Measurements from ENCODE around the gene VSTM4. TPM values are rescaled to one million over a fixed set of nuclear protein-coding genes. Genes with fewer than 3 reads are reported as not detected.

VSTM4 gene
- polyA plus RNA-seq, 1 of the 3 experiments (the other 2 are of a cell fraction) = 0.39 TPM

DNA sequence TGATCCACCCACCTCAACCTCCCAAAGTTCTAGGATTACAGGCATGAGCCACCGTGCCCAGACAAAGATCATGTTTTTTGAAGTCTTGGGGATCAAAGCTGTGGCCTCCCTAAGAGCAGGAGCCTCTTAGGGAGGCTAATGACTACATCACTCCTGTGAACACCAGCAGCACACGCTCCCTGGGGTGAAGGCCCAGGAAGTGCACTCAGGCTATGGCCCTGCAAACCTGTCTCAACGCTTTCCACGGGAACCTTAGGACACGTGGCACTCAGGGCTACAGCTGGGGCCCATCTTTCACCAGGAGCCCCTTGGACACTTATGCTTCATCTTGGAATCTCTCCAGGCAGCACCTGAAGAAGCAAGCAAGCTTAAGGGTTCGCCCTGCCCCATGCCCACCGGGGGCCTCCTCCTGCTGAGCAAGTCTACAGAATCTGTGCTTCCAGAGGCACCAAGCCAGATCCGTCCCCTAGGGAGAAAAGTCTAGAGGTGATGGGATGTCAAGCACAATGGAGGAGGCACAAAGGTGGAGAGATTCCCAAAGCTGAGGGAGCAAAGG is 18.4 kb downstream of the VSTM4 start:
- Histone ChIP-seq H3K79me2 (ENCODE audit: insufficient read depth) (no peaks in the 10 kb centered on the region), H3F3A (replicated peaks; ENCODE audit: insufficient read depth) (no peaks in the 10 kb centered on the region), H3K4me2 (no peak overlapping the region), H3K4me3 (ENCODE audit: low read depth in 2 of 2, low read length in 1 of 2) (no peak overlapping the region), H3K9me3 (no peaks in the 10 kb centered on the region), H3K27ac (ENCODE audit: low read depth in 2 of 2, low read length in 1 of 2) (no peak overlapping the region), H4K20me1 (ENCODE audit: insufficient read depth) (no peaks in the 10 kb centered on the region), H3K4me1 (ENCODE audit: control insufficient read depth in 1 of 2, insufficient read depth in 2 of 2, low read depth in 1 of 2, low read length in 1 of 2) (no peaks in the 10 kb centered on the region), H2AFZ (ENCODE audit: low read depth) (no peak overlapping the region), H3K9me2 (no peaks in the 10 kb centered on the region), H3K27me3 (ENCODE audit: insufficient read depth) (no peaks in the 10 kb centered on the region), H3K36me3 (replicated peaks in 1 of 2; ENCODE audit: control insufficient read depth in 1 of 2, insufficient read depth in 2 of 2, low read length in 1 of 2) (no peaks in the 10 kb centered on the region), H3K9ac (no peak overlapping the region)
- TF ChIP-seq ELF1 (IDR thresholded peaks at IDR 0.05) (no peak), NFIC (IDR thresholded peaks at IDR 0.05; ENCODE audit: borderline replicate concordance) (no peak), MXI1 (IDR thresholded peaks at IDR 0.05; ENCODE audit: low read depth, low read length) (no peak), FOXM1 (IDR thresholded peaks at IDR 0.05; ENCODE audit: low read depth) (no peak), RXRA (IDR thresholded peaks at IDR 0.05; ENCODE audit: borderline replicate concordance, low read depth) (no peak), GABPA (IDR thresholded peaks at IDR 0.05; ENCODE audit: low read depth) (no peak), GATA2 (CRISPR knock-in tag; IDR thresholded peaks at IDR 0.05) (no peak), YY1 (IDR thresholded peaks at IDR 0.05; ENCODE audit: low read depth) (no peak), EZH2phosphoT487 (IDR thresholded peaks at IDR 0.05; ENCODE audit: borderline replicate concordance, low read depth) (no peak), RAD21 (IDR thresholded peaks at IDR 0.05; ENCODE audit: low read length) (no peak), NRF1 (IDR thresholded peaks at IDR 0.05; ENCODE audit: low read depth, low read length) (no peak), CHD2 (IDR thresholded peaks at IDR 0.05; ENCODE audit: low read length, partially characterized antibody) (no peak), RFX5 (IDR thresholded peaks at IDR 0.05; ENCODE audit: low read length) (no peak)
- TF ChIP-seq, protein P1, sequence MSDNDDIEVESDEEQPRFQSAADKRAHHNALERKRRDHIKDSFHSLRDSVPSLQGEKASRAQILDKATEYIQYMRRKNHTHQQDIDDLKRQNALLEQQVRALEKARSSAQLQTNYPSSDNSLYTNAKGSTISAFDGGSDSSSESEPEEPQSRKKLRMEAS (IDR thresholded peaks at IDR 0.05; ENCODE audit: low read depth) = no peak
- TF ChIP-seq, protein P2, sequence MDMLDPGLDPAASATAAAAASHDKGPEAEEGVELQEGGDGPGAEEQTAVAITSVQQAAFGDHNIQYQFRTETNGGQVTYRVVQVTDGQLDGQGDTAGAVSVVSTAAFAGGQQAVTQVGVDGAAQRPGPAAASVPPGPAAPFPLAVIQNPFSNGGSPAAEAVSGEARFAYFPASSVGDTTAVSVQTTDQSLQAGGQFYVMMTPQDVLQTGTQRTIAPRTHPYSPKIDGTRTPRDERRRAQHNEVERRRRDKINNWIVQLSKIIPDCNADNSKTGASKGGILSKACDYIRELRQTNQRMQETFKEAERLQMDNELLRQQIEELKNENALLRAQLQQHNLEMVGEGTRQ (IDR thresholded peaks at IDR 0.05; ENCODE audit: borderline replicate concordance, low read depth, low read length) = no peak
- TF ChIP-seq, protein P3, sequence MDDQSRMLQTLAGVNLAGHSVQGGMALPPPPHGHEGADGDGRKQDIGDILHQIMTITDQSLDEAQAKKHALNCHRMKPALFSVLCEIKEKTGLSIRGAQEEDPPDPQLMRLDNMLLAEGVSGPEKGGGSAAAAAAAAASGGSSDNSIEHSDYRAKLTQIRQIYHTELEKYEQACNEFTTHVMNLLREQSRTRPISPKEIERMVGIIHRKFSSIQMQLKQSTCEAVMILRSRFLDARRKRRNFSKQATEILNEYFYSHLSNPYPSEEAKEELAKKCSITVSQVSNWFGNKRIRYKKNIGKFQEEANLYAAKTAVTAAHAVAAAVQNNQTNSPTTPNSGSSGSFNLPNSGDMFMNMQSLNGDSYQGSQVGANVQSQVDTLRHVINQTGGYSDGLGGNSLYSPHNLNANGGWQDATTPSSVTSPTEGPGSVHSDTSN (IDR thresholded peaks at IDR 0.05) = no peak
- TF ChIP-seq, protein P4, sequence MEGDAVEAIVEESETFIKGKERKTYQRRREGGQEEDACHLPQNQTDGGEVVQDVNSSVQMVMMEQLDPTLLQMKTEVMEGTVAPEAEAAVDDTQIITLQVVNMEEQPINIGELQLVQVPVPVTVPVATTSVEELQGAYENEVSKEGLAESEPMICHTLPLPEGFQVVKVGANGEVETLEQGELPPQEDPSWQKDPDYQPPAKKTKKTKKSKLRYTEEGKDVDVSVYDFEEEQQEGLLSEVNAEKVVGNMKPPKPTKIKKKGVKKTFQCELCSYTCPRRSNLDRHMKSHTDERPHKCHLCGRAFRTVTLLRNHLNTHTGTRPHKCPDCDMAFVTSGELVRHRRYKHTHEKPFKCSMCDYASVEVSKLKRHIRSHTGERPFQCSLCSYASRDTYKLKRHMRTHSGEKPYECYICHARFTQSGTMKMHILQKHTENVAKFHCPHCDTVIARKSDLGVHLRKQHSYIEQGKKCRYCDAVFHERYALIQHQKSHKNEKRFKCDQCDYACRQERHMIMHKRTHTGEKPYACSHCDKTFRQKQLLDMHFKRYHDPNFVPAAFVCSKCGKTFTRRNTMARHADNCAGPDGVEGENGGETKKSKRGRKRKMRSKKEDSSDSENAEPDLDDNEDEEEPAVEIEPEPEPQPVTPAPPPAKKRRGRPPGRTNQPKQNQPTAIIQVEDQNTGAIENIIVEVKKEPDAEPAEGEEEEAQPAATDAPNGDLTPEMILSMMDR (IDR thresholded peaks at IDR 0.05) = no peak
- 44% methylated on average over 8 of the region's 8 CpGs for WGBS (ENCODE audit: low lambda C conversion rate)
- CTCF ChIA-PET = no interaction called here
- POLR2A ChIA-PET = no interaction called here
- DNase-seq = no peak
